NCI-H2196 (cell line): ENCODE measurements around the gene TMEM91.
"Not testable (repeated sequence)": the region's sequence is repeated elsewhere in the genome, so short reads cannot be mapped to it uniquely, and the experiment has no call there.

ENCODE experiments used
- DNase-seq: peaks from one replicate; lab custom pipeline; 2025; ENCODE audit not compliant: unreplicated experiment; lab: John Stamatoyannopoulos, UW

The TMEM91 gene

GRCh38 chr19:41373993-41374392 is 2.3 kb upstream of the TMEM91 start:
- DNase-seq = peak; percentile 91

GRCh38 chr19:41376998-41377365 is 649 bp downstream of the TMEM91 start:
- DNase-seq = no peak

GRCh38 chr19:41377977-41378709 is 1.8 kb downstream of the TMEM91 start:
- no peak for DNase-seq

- DNase-seq = not testable (repeated sequence)
Observed at GRCh38 chr19:41381536-41381935, 5.2 kb downstream of the TMEM91 start.

GRCh38 chr19:41384351-41384750 is 8.0 kb downstream of the TMEM91 start:
- no peak for DNase-seq

- DNase-seq = no peak
Observed at GRCh38 chr19:41386442-41386841, 10.1 kb downstream of the TMEM91 start.

GRCh38 chr19:41391618-41392017 is 15.3 kb downstream of the TMEM91 start:
- DNase-seq = no peak

- no peak for DNase-seq
Observed at GRCh38 chr19:41392775-41393174, 16.4 kb downstream of the TMEM91 start.

GRCh38 chr19:41395355-41395754 is 19.0 kb downstream of the TMEM91 start:
- DNase-seq = no peak

GRCh38 chr19:41397086-41398049 is 21.0 kb downstream of the TMEM91 start, which contains the start of the genes BCKDHA and EXOSC5:
Gene BCKDHA (plus strand): TSS chr19:41397818. CDS start chr19:41397828, 10 bp downstream.
Gene EXOSC5 (minus strand): TSS chr19:41397359. CDS start chr19:41397328, 31 bp downstream.
- DNase-seq = peak; percentile 100

GRCh38 chr19:41398050-41398418 is 21.7 kb downstream of the TMEM91 start:
- no peak for DNase-seq

GRCh38 chr19:41398598-41398997 is 22.3 kb downstream of the TMEM91 start:
- no peak for DNase-seq

GRCh38 chr19:41399091-41399490 is 22.8 kb downstream of the TMEM91 start:
- no peak for DNase-seq

- DNase-seq = no peak
Observed at GRCh38 chr19:41399525-41399924, 23.2 kb downstream of the TMEM91 start.

GRCh38 chr19:41401483-41401882 is 25.1 kb downstream of the TMEM91 start:
- DNase-seq = no peak

- DNase-seq = no peak
Observed at GRCh38 chr19:41402010-41402409, 25.7 kb downstream of the TMEM91 start.

- peak; percentile 50 for DNase-seq
Observed at GRCh38 chr19:41403181-41403970, 27.0 kb downstream of the TMEM91 start.

GRCh38 chr19:41405776-41406175 is 29.4 kb downstream of the TMEM91 start:
- no peak for DNase-seq

GRCh38 chr19:41407271-41407670 is 30.9 kb downstream of the TMEM91 start:
- DNase-seq = peak; percentile 22

- no peak for DNase-seq
Observed at GRCh38 chr19:41408256-41408655, 31.9 kb downstream of the TMEM91 start.

- DNase-seq = not testable (repeated sequence)
Observed at GRCh38 chr19:41408846-41409245, 32.5 kb downstream of the TMEM91 start.
